ENCODE data around the gene SUSD1. TPM values are rescaled to one million over a fixed set of nuclear protein-coding genes. Genes with fewer than 3 reads are reported as not detected.

SUSD1 gene
- total RNA-seq, 2 experiments from 2014 or later = 2.5 TPM

DNA sequence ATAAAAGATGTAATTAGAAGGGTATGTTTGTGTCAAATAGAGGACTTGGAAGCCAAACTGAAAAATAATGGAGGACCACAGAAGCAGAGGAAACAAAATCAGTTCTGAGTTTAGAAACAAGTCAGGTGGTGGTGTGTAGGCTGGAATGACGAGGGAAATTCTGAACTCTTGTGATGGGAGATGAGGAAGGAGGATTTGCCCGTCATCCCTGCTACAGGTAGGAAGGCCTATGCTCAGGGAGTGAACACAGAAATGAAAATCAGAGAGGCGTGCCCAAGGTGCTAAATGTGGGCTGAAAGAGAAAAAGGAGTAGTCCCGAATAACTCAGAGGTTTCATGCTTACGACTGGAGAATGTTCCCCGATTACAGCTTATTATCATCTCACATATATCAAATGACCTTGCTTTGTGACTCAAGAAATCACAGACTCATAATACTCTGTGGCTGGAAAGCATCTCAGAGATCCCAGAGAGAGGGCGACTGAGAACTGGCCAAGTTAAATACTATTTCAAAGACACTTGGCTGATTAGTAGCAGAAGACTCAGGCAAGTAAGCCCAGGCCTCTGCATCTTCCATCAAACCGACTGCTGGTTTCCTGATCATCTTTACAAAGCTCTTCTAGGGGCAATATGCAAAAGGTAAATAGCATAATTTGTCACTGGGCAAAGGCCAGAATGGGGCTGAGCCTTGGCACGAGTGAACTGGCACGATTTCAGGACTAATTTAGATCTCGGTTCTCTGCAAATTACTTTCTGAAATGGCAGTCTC is 126.0 kb downstream of the SUSD1 start:
- H3K27ac Mint-ChIP-seq = no peak overlapping the region
- H3K4me3 Mint-ChIP-seq = no peak overlapping the region
- ATAC-seq (no peak), DNase-seq (no peak)
- peaks cover 4% of the 10 kb centered on the region for H3K9me3 Mint-ChIP-seq (ENCODE audit: low read depth)
- ChIA-PET CTCF (no interaction called here), POLR2A (interaction anchor here (0.6 to 0.7 kb wide), 2 partner anchors 148 to 382 kb away, joined by 3 to 4 read pairs; no protein-coding TSS in a partner anchor)
- peaks cover 4% of the 10 kb centered on the region for H3K27me3 Mint-ChIP-seq
- intact Hi-C loops (cut with DNase I, micrococcal nuclease) = no loop called here
- H3K4me1 Mint-ChIP-seq = peaks cover 7% of the 10 kb centered on the region
- peaks cover 2% of the 10 kb centered on the region for H3K36me3 Mint-ChIP-seq (ENCODE audit: low read depth)

DNA sequence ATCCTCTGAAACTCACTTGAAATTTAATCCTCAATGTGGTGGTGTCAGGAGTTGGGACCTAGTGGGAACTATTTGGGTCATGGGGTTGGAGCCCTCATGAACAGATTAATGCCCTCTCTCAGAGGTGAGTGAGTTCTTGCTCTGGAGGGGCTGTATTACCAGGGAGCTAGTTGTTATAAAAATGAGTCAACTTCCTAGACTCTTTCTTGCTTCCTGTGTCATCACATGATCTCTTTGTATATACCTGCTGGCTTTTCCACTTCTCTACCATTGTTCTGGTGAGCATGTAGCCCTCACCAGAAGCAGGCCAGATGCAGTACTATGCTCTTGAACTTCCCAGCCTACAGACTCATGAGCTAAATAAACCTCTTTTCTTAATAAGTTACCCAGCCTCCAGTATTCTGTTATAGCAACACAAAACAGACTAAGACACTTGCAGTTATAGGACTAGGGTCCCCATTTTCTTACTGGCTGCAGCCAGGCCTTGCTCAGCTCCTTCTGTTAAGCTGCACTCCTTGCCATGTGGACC is 127.5 kb downstream of the SUSD1 start:
- no peak for DNase-seq
- POLR2A ChIA-PET = no interaction called here
- ATAC-seq = peak; percentile 68
- H3K27ac Mint-ChIP-seq = no peak overlapping the region
- peaks cover 2% of the 10 kb centered on the region for H3K27me3 Mint-ChIP-seq
- peaks cover 7% of the 10 kb centered on the region for H3K4me1 Mint-ChIP-seq
- CTCF ChIA-PET = interaction anchor here (0.8 to 1.4 kb wide), 2 partner anchors 15 to 27 kb away, joined by 3 to 4 read pairs; no protein-coding TSS in a partner anchor
- intact Hi-C loops (cut with DNase I, micrococcal nuclease) = no loop called here
- H3K4me3 Mint-ChIP-seq = no peak overlapping the region
- H3K9me3 Mint-ChIP-seq (ENCODE audit: low read depth) = peaks cover 4% of the 10 kb centered on the region
- H3K36me3 Mint-ChIP-seq (ENCODE audit: low read depth) = peaks cover 2% of the 10 kb centered on the region

DNA sequence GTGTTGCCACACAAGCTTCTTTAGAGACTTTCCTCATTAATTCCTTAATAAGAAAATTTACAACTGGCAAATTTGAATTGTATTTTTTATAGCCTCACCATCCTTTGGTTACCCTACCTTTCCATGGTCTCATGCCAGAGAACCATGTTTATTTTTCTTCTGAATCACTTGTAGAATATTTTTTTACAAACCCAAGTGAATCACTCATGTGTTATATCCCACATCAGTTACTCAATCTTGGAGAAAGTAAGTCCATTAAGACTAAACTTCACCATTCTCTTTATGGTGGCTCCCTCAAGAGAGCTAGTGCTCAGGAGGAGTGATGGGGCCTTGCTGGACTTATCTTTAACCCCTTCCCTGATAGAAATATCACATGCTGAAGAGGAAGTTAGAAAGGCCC is 128.9 kb downstream of the SUSD1 start:
- Mint-ChIP-seq H3K27ac (no peak overlapping the region), H3K36me3 (ENCODE audit: low read depth) (peaks cover 2% of the 10 kb centered on the region), H3K9me3 (ENCODE audit: low read depth) (peaks cover 4% of the 10 kb centered on the region), H3K27me3 (peaks cover 2% of the 10 kb centered on the region), H3K4me3 (no peak overlapping the region), H3K4me1 (peaks cover 19% of the 10 kb centered on the region)
- DNase-seq = no peak
- intact Hi-C loops (cut with DNase I, micrococcal nuclease) = no loop called here
- no peak for ATAC-seq
- ChIA-PET CTCF (interaction anchor here (0.6 kb wide), 1 partner anchor 10 kb away, joined by 3 read pairs; no protein-coding TSS in a partner anchor), POLR2A (no interaction called here)

DNA sequence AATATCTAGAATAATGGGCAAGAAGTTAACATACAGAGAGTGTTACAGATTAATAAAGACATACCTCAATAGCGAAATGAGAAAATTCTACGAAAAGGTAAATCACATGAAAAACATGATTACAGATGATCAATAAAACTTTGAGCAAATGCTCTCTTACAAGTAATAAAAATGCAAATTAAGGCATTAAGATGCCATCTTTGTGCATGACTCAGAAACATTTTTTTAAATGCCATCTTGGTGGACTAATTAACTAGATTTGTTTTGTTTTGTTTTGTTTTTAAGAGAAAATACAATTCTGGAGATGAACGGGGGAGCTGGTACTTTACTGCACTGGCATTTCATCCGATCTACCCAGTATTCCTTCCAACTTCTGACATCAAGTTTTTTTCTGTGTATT is 130.2 kb downstream of the SUSD1 start:
- H3K4me1 Mint-ChIP-seq = peaks cover 22% of the 10 kb centered on the region
- intact Hi-C loops (cut with DNase I, micrococcal nuclease) = no loop called here
- H3K9me3 Mint-ChIP-seq (ENCODE audit: low read depth) = peaks cover 4% of the 10 kb centered on the region
- H3K27ac Mint-ChIP-seq = no peak overlapping the region
- DNase-seq (no peak), ATAC-seq (no peak)
- H3K27me3 Mint-ChIP-seq = peaks cover 5% of the 10 kb centered on the region
- POLR2A ChIA-PET = no interaction called here
- CTCF ChIA-PET = interaction anchor here (0.5 kb wide), 1 partner anchor 234 kb away, joined by 3 read pairs; no protein-coding TSS in a partner anchor
- peaks cover 4% of the 10 kb centered on the region for H3K36me3 Mint-ChIP-seq (ENCODE audit: low read depth)
- no peak overlapping the region for H3K4me3 Mint-ChIP-seq

DNA sequence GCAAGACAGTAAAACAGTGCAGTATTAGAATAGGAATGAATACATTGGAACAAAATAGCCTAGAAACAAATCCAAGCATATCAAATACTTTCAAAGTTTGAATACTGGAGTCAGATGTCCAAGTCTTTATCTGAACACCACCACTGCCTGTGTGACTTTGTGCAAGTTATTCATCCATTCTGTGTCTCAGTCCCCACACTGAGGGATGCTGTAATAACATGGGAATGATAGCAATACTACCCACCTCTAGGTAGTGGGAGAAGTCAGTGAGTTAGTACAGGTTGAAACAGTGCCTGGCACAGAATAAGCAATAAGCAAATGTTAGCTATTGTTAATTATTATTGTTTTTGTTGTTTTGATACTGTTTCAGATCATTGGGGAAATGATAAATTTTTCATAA is 130.9 kb downstream of the SUSD1 start:
- ATAC-seq (no peak), DNase-seq (no peak)
- Mint-ChIP-seq H3K4me3 (no peak overlapping the region), H3K27ac (no peak overlapping the region), H3K4me1 (peaks cover 24% of the 10 kb centered on the region), H3K9me3 (ENCODE audit: low read depth) (peaks cover 4% of the 10 kb centered on the region), H3K36me3 (ENCODE audit: low read depth) (peaks cover 4% of the 10 kb centered on the region), H3K27me3 (peaks cover 8% of the 10 kb centered on the region)
- intact Hi-C loops (cut with DNase I, micrococcal nuclease) = no loop called here
- CTCF ChIA-PET = interaction anchor here (0.5 kb wide), 1 partner anchor 233 kb away, joined by 3 read pairs; no protein-coding TSS in a partner anchor
- POLR2A ChIA-PET = no interaction called here

DNA sequence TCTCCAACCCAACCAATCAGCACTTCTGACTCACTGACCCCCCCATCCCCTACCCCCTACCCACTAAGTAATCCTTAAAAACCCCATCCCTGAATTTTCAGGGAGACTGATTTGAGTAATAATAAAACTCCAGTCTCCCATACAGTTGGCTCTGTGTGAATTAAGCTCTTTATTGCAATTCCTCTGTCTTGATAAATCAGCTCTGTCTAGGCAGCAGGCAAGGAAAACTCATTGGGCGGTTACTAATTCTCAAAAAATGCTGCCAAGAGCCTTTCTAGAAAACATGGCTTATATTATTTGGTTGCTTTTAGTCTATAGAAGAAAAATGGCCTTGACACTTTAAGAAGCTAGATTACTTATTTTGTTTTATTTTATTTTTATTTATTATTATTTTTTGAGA is 131.7 kb downstream of the SUSD1 start:
- CTCF ChIA-PET = interaction anchor here (0.8 kb wide), 1 partner anchor 9 kb away, joined by 3 read pairs; no protein-coding TSS in a partner anchor
- ATAC-seq (no peak), DNase-seq (no peak)
- Mint-ChIP-seq H3K4me3 (no peak overlapping the region), H3K27me3 (peaks cover 10% of the 10 kb centered on the region), H3K36me3 (ENCODE audit: low read depth) (peaks cover 4% of the 10 kb centered on the region), H3K27ac (no peak overlapping the region), H3K9me3 (ENCODE audit: low read depth) (peaks cover 4% of the 10 kb centered on the region), H3K4me1 (peaks cover 29% of the 10 kb centered on the region)
- intact Hi-C loops (cut with DNase I, micrococcal nuclease) = no loop called here
- POLR2A ChIA-PET = no interaction called here

DNA sequence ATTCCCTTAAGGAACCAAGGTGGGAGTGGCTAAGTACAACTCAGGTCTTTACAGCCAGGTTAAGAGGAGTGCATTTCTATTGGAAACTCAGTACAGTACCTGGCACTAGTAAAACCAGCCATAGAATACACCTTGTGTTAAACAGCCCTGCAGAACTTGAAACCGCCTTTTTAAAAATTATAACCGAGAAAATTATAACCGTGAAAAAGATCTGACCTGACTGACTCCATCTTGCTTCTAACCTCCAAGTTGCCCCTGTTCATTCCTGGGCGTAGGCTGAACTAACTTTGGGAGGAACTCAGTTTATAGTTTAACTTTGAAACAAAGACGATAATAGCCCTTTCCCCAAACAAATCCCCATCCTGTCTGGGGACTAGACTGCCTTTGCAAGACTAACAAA is 132.3 kb downstream of the SUSD1 start:
- CTCF ChIA-PET = no interaction called here
- DNase-seq (no peak), ATAC-seq (no peak)
- Mint-ChIP-seq H3K4me1 (peaks cover 33% of the 10 kb centered on the region), H3K4me3 (no peak overlapping the region), H3K9me3 (ENCODE audit: low read depth) (peaks cover 4% of the 10 kb centered on the region), H3K36me3 (ENCODE audit: low read depth) (peaks cover 4% of the 10 kb centered on the region), H3K27me3 (peaks cover 10% of the 10 kb centered on the region), H3K27ac (no peak overlapping the region)
- intact Hi-C loops (cut with DNase I, micrococcal nuclease) = no loop called here
- POLR2A ChIA-PET = no interaction called here

DNA sequence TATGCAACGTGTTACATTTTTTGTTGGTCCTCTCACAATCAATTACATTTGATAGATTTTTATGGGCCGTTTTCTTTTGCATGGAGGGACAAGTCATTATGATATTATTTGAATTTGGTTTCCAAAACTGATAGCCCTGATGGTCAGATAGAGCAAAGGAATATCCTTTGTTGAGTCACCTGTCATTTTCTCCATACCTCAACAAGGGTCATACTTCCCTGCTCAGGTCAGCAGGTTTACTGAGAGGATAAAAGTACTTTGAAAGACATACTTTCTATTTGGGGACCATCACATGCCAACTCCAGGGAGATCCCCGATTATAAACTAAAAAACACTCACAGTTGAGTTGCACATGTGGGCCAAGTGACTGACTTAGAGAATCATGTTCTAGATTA is 132.9 kb downstream of the SUSD1 start:
- ChIA-PET POLR2A (interaction anchor here (0.8 kb wide), 1 partner anchor 97 kb away, joined by 3 read pairs; no protein-coding TSS in a partner anchor), CTCF (no interaction called here)
- Mint-ChIP-seq H3K27me3 (peaks cover 10% of the 10 kb centered on the region), H3K9me3 (ENCODE audit: low read depth) (peaks cover 2% of the 10 kb centered on the region), H3K4me3 (no peak overlapping the region), H3K36me3 (ENCODE audit: low read depth) (peaks cover 4% of the 10 kb centered on the region), H3K27ac (no peak overlapping the region), H3K4me1 (peaks cover 34% of the 10 kb centered on the region)
- DNase-seq = no peak
- no peak for ATAC-seq
- intact Hi-C loops (cut with DNase I, micrococcal nuclease) = no loop called here

DNA sequence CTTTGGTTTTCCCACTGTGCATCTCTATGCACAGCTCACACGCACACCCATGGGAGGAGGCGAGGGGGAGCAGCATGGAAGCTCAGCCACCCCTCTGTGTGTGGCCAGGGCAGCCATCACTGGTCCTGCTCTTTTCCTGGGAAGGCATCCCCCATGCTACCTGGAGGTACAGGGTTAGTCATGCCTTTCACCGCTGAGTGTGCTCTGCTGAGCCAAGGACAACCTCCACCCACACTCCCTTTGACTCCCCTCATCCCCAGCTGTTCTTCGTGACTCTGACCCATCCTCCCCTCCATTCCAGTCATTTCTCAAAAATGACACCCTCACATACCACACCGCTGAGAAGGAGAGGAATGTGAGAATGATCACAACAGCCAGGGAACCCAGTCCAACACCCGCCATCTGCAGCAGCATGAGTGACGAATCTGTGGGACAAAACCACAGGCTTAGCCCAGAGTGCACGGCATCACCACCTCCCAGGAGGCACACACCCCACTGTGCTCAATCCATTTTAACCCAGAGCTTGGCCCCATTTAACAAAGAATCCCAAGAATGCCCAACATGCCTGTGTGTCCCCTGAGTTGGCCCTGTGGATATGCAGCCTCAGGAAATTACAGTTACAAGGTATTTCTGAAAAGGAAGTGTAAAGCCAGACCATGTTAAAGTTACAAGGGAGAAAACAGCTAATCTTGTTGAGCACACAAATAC is 133.4 kb downstream of the SUSD1 start:
- ChIA-PET POLR2A (interaction anchor here (0.8 kb wide), 1 partner anchor 96 kb away, joined by 3 read pairs; no protein-coding TSS in a partner anchor), CTCF (interaction anchor here (0.6 kb wide), 1 partner anchor 13 kb away, joined by 3 read pairs; no protein-coding TSS in a partner anchor)
- H3K9me3 Mint-ChIP-seq (ENCODE audit: low read depth) = no peaks in the 10 kb centered on the region
- peaks cover 2% of the 10 kb centered on the region for H3K36me3 Mint-ChIP-seq (ENCODE audit: low read depth)
- no peak overlapping the region for H3K27ac Mint-ChIP-seq
- no peak overlapping the region for H3K4me3 Mint-ChIP-seq
- ATAC-seq = no peak
- intact Hi-C loops (cut with DNase I, micrococcal nuclease) = no loop called here
- peaks cover 38% of the 10 kb centered on the region for H3K4me1 Mint-ChIP-seq
- DNase-seq = peak; percentile 32
- H3K27me3 Mint-ChIP-seq = peaks cover 10% of the 10 kb centered on the region

DNA sequence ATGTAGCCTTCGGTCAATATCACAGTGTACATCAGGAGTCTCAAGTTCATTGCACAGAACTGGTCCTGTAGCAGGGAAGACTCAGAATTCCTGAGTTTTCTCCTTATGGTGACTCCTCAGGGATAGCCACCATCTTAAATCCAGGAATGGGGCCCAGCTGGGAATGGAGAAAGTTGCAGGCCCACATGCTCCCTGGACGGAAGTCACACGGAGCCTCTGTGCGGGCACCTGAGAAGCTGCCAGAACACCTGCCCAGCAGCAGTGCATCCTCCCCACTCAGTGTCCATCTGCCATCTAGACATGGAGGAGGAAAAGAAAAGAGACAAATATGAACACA is 133.9 kb downstream of the SUSD1 start:
- no peak overlapping the region for H3K4me3 Mint-ChIP-seq
- H3K27ac Mint-ChIP-seq = no peak overlapping the region
- peaks cover 2% of the 10 kb centered on the region for H3K36me3 Mint-ChIP-seq (ENCODE audit: low read depth)
- intact Hi-C loops (cut with DNase I, micrococcal nuclease) = no loop called here
- H3K4me1 Mint-ChIP-seq = peaks cover 38% of the 10 kb centered on the region
- ATAC-seq (no peak), DNase-seq (no peak)
- ChIA-PET CTCF (interaction anchor here (0.6 to 1.0 kb wide), 2 partner anchors 14 to 28 kb away, joined by 3 read pairs; no protein-coding TSS in a partner anchor), POLR2A (no interaction called here)
- H3K9me3 Mint-ChIP-seq (ENCODE audit: low read depth) = no peaks in the 10 kb centered on the region
- H3K27me3 Mint-ChIP-seq = peaks cover 10% of the 10 kb centered on the region

DNA sequence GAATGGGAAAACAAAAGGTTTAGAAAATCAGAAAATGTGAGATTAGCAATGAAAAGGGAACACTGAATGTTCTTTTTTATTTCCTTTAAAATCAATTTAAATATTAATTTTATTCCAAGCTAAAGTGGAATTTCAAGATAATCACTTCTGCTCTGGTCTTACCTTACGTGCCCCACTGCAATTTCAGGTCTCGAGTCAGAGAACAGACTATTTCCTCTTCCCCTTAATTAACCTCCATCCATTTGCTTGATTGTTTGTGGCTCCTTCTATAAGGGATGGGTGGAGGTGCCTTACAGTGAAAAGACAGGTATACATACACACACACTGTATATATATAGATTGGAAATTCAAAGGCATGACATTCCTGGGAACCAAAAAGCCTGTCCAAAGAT is 137.1 kb downstream of the SUSD1 start:
- Mint-ChIP-seq H3K27me3 (peaks cover 11% of the 10 kb centered on the region), H3K36me3 (ENCODE audit: low read depth) (peaks cover 2% of the 10 kb centered on the region), H3K4me3 (no peak overlapping the region), H3K9me3 (ENCODE audit: low read depth) (no peaks in the 10 kb centered on the region), H3K27ac (peak overlapping the region; percentile 76), H3K4me1 (peaks cover 61% of the 10 kb centered on the region)
- POLR2A ChIA-PET = interaction anchor here (0.6 kb wide), 1 partner anchor 291 kb away, joined by 3 read pairs; no protein-coding TSS in a partner anchor
- ATAC-seq (no peak), DNase-seq (no peak)
- intact Hi-C loops (cut with DNase I, micrococcal nuclease) = loop anchor here in 1 of 2 experiments (5.0 kb wide), 1 partner anchor 34 kb away; no protein-coding TSS in a partner anchor
- CTCF ChIA-PET = interaction anchor here (0.9 kb wide), 1 partner anchor 37 kb away, joined by 3 read pairs; no protein-coding TSS in a partner anchor
